GM12872 (cell line): ENCODE data around the gene CLCA2.

Source experiments
- TF ChIP-seq, protein P1 (sequence below): IDR thresholded peaks from 3 replicates; pipeline ENCODE4 v1.5.1; 2011; ENCODE audit warnings: low read depth, mild to moderate bottlenecking, low read length, moderate library complexity; ENCODE audit not compliant: insufficient read depth

CLCA2 gene

DNA sequence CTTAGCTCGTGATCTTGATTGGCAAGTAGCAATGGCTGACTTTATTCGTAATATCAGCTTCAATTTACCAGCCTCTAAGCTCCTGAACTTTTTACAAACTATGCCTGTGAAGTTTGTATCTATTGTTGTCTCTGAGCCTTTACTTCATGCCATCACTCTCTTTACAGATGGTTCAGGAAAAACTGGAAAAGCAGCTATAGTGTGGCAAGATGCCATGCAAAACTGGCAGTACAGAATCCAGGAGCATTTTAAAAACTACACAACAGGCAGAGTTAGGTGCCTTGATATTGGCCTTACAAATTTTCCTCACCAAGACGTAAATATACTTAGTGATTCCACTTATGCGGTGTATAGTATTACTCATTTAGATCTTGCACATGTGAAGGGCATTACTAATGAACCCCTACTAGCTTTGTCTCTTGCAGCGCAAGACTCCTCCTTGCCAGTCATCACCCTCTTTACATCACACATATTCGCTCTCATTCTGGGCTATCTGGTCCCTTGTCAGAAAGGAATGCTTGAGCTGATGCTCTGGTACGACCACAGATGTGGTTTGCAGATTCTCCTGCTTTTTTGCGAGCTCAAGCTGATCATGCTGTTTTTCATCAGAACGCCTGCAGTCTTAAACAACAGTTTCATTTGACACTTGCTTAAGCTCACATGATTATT, 81.1 kb downstream of the CLCA2 start:
- TF ChIP-seq, protein P1, sequence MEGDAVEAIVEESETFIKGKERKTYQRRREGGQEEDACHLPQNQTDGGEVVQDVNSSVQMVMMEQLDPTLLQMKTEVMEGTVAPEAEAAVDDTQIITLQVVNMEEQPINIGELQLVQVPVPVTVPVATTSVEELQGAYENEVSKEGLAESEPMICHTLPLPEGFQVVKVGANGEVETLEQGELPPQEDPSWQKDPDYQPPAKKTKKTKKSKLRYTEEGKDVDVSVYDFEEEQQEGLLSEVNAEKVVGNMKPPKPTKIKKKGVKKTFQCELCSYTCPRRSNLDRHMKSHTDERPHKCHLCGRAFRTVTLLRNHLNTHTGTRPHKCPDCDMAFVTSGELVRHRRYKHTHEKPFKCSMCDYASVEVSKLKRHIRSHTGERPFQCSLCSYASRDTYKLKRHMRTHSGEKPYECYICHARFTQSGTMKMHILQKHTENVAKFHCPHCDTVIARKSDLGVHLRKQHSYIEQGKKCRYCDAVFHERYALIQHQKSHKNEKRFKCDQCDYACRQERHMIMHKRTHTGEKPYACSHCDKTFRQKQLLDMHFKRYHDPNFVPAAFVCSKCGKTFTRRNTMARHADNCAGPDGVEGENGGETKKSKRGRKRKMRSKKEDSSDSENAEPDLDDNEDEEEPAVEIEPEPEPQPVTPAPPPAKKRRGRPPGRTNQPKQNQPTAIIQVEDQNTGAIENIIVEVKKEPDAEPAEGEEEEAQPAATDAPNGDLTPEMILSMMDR = no peak

DNA sequence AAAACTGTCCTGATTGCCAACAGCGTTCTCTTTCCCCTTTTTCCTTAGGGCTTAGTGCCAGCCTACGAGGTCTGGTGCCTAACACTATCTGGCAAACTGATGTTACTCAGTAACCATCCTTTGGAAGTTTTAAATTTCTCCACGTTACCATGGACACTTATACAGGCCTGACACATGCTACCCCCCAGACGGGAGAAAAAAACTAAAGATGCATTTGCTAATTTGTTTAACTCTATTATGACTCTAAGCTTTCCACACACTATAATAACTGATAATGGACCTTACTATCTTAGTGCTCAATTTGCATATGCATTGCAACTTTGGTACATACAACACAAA, 81.6 kb downstream of the CLCA2 start:
- TF ChIP-seq, protein P1 = no peak
